K562 (cell line): ENCODE results near the gene LINGO4. TPM values are rescaled to one million over a fixed set of nuclear protein-coding genes. Genes with fewer than 3 reads are reported as not detected.

Experiments used
- ATAC-seq: fragments of 200-7000 bp; cut with Tn5 transposase; 3 replicates; pipeline ENCODE4 v1.9.1; 2020; ENCODE audit warnings: moderate library complexity
- BruUV-seq: library from RNA; stranded (reverse); fragments of 400-500 nt; replicated peaks from 2 replicates; lab custom pipeline; 2021; lab: Mats Ljungman, UMichigan
- CTCF ChIA-PET: fragments of 300-600 bp; formaldehyde crosslinking; extraction: SDS; loops from one replicate; lab custom pipeline; 2021; ENCODE audit warnings: low intra/inter-chr PET ratio; lab: Yijun Ruan, JAX
- POLR2A ChIA-PET: fragments of 300-600, 350-650 bp; sonication (Branson Sonifier 250); formaldehyde crosslinking; extraction: SDS; loops from one replicate; lab custom pipeline; 2021; ENCODE audit warnings: antibody characterized with exemption, inconsistent platforms; lab: Yijun Ruan, JAX
- DNase-seq, 4 experiments: peaks; one replicate each; pipeline versions ENCODE4 v3.0.0 to v3.0.0-alpha.2; 2011 to 2018; ENCODE audit warnings: low spot score in 3 of 4, mixed read lengths in 3 of 4; ENCODE audit errors: extremely low read depth in 1 of 4
- FAIRE-seq: peaks from 2 replicates; lab custom pipeline; 2011; peaks lifted over from hg19 to GRCh38; lab: Jason Lieb, UNC
- H2AFZ ChIP-seq: 2 replicates; pipeline ENCODE4 v1.6.0; 2011; ENCODE audit warnings: low read depth, low read length, control low read depth, inconsistent platforms
- H3K27ac ChIP-seq: fragments of 200-600 bp; 3 replicates; pipeline ENCODE4 v1.8.0; 2011; ENCODE audit warnings: low read depth, mild to moderate bottlenecking, control low read depth, inconsistent platforms, low read length, moderate library complexity, mixed read lengths; ENCODE audit errors: extremely low read depth
- H3K27me3 ChIP-seq, 2 experiments: fragments of 300-600 bp in 1 of 2; 2 replicates in 1 of 2; 3 replicates in 1 of 2; pipeline versions ENCODE4 v1.6.0 to v1.8.0; 2011; ENCODE audit warnings: inconsistent platforms in 2 of 2, low read length in 2 of 2, mild to moderate bottlenecking in 1 of 2, mixed read lengths in 1 of 2, moderate library complexity in 1 of 2; ENCODE audit not compliant: control insufficient read depth in 2 of 2, insufficient read depth in 2 of 2
- H3K36me3 ChIP-seq: fragments of 300-600 bp; 3 replicates; pipeline ENCODE4 v1.8.0; 2011; ENCODE audit warnings: mild to moderate bottlenecking, low read length, inconsistent platforms; ENCODE audit not compliant: control insufficient read depth, insufficient read depth
- H3K4me1 ChIP-seq, 2 experiments: fragments of 200-600 bp in 1 of 2; replicated peaks in 1 of 2; 2 replicates in 1 of 2; 3 replicates in 1 of 2; pipeline versions ENCODE4 v1.5.1 to v1.8.0; 2011; ENCODE audit warnings: inconsistent platforms in 2 of 2, low read length in 2 of 2, mild to moderate bottlenecking in 1 of 2, mixed read lengths in 1 of 2, moderate library complexity in 1 of 2; ENCODE audit not compliant: control insufficient read depth in 2 of 2, insufficient read depth in 2 of 2
- H3K4me2 ChIP-seq: 2 replicates; pipeline ENCODE4 v1.6.1; 2011; ENCODE audit warnings: low read length, control low read depth, inconsistent platforms, mixed read lengths; ENCODE audit not compliant: insufficient read depth
- H3K4me3 ChIP-seq: fragments of 200-600 bp; sonication (generic), shearing (Covaris generic); 2 replicates; pipeline ENCODE4 v1.5.1; 2016; ENCODE audit warnings: control low read depth, inconsistent platforms
- H3K79me2 ChIP-seq: fragments of 200-600 bp; 3 replicates; pipeline ENCODE4 v1.8.0; 2011; ENCODE audit warnings: low read length, inconsistent platforms; ENCODE audit not compliant: control insufficient read depth, insufficient read depth
- H3K9ac ChIP-seq, 2 experiments: 2 replicates each; pipeline versions ENCODE4 v1.6.0 to v1.6.1; 2011; ENCODE audit warnings: low read depth in 2 of 2, low read length in 2 of 2, control low read depth in 1 of 2, inconsistent platforms in 1 of 2, mild to moderate bottlenecking in 1 of 2, mixed read lengths in 1 of 2; ENCODE audit not compliant: insufficient read depth in 1 of 2
- H3K9me1 ChIP-seq: one replicate; pipeline ENCODE4 v1.6.0; 2011; ENCODE audit warnings: inconsistent platforms, mild to moderate bottlenecking, low read length, moderate library complexity; ENCODE audit not compliant: control insufficient read depth, insufficient read depth
- H3K9me3 ChIP-seq: replicated peaks from 2 replicates; pipeline ENCODE4 v1.5.1; 2011; ENCODE audit warnings: low read depth, low read length, inconsistent platforms; ENCODE audit not compliant: control insufficient read depth, insufficient read depth
- H4K20me1 ChIP-seq: replicated peaks from 2 replicates; pipeline ENCODE4 v1.6.1; 2011; ENCODE audit warnings: low read length, inconsistent platforms, mixed read lengths; ENCODE audit not compliant: control insufficient read depth, insufficient read depth
- FOSL1 ChIP-seq: fragments of 200-800 bp; sonication (Bioruptor generic); conservative IDR thresholded peaks from 2 replicates; pipeline ENCODE4 v1.6.1; 2016; ENCODE audit warnings: missing genetic modification characterization, missing compliant biosample characterization
- NCOA1 ChIP-seq: fragments of 450-650 bp; IDR thresholded peaks from 2 replicates; pipeline ENCODE4 v1.6.1; 2016; ENCODE audit warnings: low read depth
- NFE2 ChIP-seq: IDR thresholded peaks from 2 replicates; pipeline ENCODE4 v1.6.1; 2014; ENCODE audit warnings: antibody characterized with exemption, low read depth
- WGBS: fragments of 100-300 bp; shearing (Covaris generic); methylation state at CpG from one replicate; pipeline ENCODE4 v1.1.6; 2016; ENCODE audit warnings: low coverage, mixed read lengths; ENCODE audit not compliant: insufficient coverage; ENCODE audit errors: missing lambda C conversion rate; 5-methylcytosine and 5-hydroxymethylcytosine counted together
- in situ Hi-C: fragments of 300-500 bp; cut with MboI; formaldehyde crosslinking; loops from 4 replicates; pipeline ENCODE4 v1.15.0; 2018; ENCODE audit warnings: inconsistent platforms, mixed read lengths
- intact Hi-C: fragments of 100-400 bp; cut with micrococcal nuclease; formaldehyde crosslinking; loops from 2 replicates; pipeline ENCODE4 v1.14.2; 2022
- polyA plus RNA-seq, 8 experiments: library from polyadenylated mRNA; depleted of rRNA in 4 of 8; stranded (reverse) in 5 of 8; unstranded in 3 of 8; fragments of >200 nt; fragmentation: Nextera tagmentation in 2 of 8; fragmentation: Illumina TruSeq in 1 of 8; extraction: Ambion mirVana in 2 of 8; extraction: Trizol in 1 of 8; gene quantifications; 2 replicates each; pipeline versions ENCODE4 v1.2.1 to v1.2.3, GENCODE V29; 2011 to 2014; ENCODE audit warnings: inconsistent platforms in 1 of 8, missing spikeins in 1 of 8
- total RNA-seq, 7 experiments: library from RNA; depleted of rRNA in 6 of 7; stranded (reverse); fragments of >200 nt in 6 of 7; fragmentation: Illumina TruSeq in 2 of 7; extraction: Trizol in 2 of 7; gene quantifications; 2 replicates each; pipeline versions ENCODE4 v1.2.1 to v1.2.3, GENCODE V29; 2011 to 2021; ENCODE audit warnings: low replicate concordance in 1 of 7
- TF ChIP-seq, protein P1 (sequence below), 2 experiments: fragments of 450-650 bp in 1 of 2; sonication (generic) in 1 of 2; formaldehyde crosslinking in 1 of 2; IDR thresholded peaks in 1 of 2; conservative IDR thresholded peaks in 1 of 2; 2 replicates each; pipeline versions ENCODE4 v1.6.1 to v1.8.1; 2016 to 2023; ENCODE audit warnings: mild to moderate bottlenecking in 2 of 2, moderate library complexity in 2 of 2, inconsistent platforms in 1 of 2, missing genetic modification reagents in 1 of 2

LINGO4 gene
- total and polyA plus RNA-seq, 9 of the 15 experiments (the other 6 are each of a cell fraction or from before 2014, with no cell fraction given): not detected

DNA sequence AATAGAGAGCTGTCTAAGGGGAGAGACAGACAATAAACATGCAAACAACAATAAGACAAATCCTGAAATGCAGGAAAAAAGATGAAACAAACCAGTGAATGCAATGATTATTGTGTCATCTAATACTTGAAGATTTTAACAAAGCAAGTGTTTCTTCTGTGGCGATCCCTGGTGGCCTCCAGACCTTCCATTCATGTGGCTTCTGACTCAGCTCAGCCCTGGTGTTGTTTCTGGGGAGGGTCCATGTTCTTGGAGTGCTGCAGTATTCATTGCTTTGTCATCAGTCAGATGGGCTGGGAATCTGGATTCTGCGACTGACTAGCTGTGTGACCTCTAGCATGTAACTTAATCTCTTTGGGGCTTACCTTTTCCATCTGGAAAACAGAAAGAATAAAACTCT, 35.9 kb upstream of the LINGO4 start:
- Histone ChIP-seq H2AFZ (no peak overlapping the region), H4K20me1 (no peaks in the 10 kb centered on the region), H3K4me1 (peaks cover 4 to 18% of the 10 kb centered on the region in 2 experiments; a peak in 4 of 5 replicates), H3K79me2 (no peaks in the 10 kb centered on the region), H3K9me1 (no peaks in the 10 kb centered on the region), H3K4me2 (no peak overlapping the region), H3K4me3 (no peak overlapping the region), H3K27me3 (peaks cover 4 to 12% of the 10 kb centered on the region in 2 experiments; a peak in 3 of 5 replicates), H3K9ac (no peak overlapping the region), H3K27ac (no peak overlapping the region), H3K36me3 (no peaks in the 10 kb centered on the region), H3K9me3 (no peaks in the 10 kb centered on the region)
- FAIRE-seq (no peak), ATAC-seq (no peak), DNase-seq (no peak)
- ChIA-PET POLR2A (no interaction called here), CTCF (no interaction called here)
- intact Hi-C loops (no loop called here), in situ Hi-C loops (no loop called here)
- no TSS peak for BruUV-seq
- 0% methylated on average over 2 of the region's 2 CpGs for WGBS
- TF ChIP-seq NCOA1: no peak
- TF ChIP-seq FOSL1 (tag): peak; percentile 74
- TF ChIP-seq, protein P1, sequence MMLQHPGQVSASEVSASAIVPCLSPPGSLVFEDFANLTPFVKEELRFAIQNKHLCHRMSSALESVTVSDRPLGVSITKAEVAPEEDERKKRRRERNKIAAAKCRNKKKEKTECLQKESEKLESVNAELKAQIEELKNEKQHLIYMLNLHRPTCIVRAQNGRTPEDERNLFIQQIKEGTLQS (IDR thresholded peaks at IDR 0.05): peak; percentile 12; the same call in 1 of the 2 replicates
- TF ChIP-seq, protein P1 (CRISPR knock-in tag; conservative IDR thresholded peaks at IDR 0.05): no peak

DNA sequence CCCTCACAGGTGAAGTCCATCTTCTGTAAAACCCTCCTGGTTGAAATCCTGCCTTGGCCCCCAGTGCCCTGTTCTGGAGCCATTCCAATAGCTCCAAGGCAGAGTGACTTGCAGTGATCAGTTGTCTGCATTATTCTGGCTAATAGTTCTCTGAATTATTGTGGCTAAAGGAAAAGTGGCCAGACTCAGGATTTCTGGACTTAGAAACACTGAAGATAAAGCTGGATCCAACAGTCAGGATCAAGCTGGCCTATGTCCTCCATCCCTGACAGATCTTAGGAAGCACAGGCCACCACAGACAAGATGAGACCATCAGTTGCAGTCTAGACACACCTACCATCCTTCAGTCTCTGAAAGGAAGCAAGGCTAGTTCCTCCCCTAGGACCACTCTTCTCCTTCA, 35.2 kb upstream of the LINGO4 start:
- H3K9me1 ChIP-seq: no peaks in the 10 kb centered on the region
- no peaks in the 10 kb centered on the region for H3K36me3 ChIP-seq
- intact Hi-C loops (no loop called here), in situ Hi-C loops (no loop called here)
- ATAC-seq (no peak), FAIRE-seq (no peak), DNase-seq (no peak)
- H3K4me1 ChIP-seq: peaks cover 0 to 13% of the 10 kb centered on the region in 2 experiments; a peak in 2 of 5 replicates
- no peak overlapping the region for H3K27ac ChIP-seq
- POLR2A ChIA-PET: no interaction called here
- no peak overlapping the region for H3K4me3 ChIP-seq
- CTCF ChIA-PET: no interaction called here
- H3K4me2 ChIP-seq: no peak overlapping the region
- no peaks in the 10 kb centered on the region for H4K20me1 ChIP-seq
- TF ChIP-seq NFE2: no peak
- TF ChIP-seq, all 486 proteins: peak for 0
- Histone ChIP-seq H2AFZ (no peak overlapping the region), H3K27me3 (peaks cover 4 to 12% of the 10 kb centered on the region in 2 experiments; a peak in 3 of 5 replicates), H3K9ac (no peak overlapping the region), H3K9me3 (no peaks in the 10 kb centered on the region), H3K79me2 (no peaks in the 10 kb centered on the region)
- BruUV-seq: no TSS peak
